Measurements from ENCODE around the gene PYGM.

PYGM gene

DNA sequence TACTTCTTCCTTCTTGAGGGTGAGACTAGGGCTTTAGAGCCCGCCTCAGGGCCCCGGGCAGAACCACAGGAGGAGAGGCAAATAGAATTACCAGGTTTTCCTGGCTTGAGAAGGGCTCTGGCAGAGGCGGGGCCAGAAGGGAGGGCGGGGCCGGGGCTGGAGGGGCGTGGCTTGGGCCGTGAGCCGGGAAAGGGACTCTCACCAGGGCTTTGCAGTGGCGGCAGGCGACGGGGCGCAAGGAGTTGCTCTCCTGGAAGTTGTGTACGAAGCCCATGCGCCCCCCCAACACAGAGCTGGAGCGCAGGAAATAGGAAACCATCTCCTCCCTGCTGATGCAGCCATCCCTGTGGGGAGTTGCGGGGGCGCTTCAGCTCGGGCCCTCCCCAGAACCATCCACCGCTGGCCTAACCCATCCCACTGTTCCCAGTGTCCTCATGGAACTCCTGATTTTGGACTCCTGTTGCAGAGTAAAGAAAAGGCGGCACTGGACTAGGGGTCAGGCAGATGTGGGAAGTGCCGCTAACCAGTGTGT lies 29.9 kb downstream of the PYGM start:
- no peak overlapping the region for H3K4me3 ChIP-seq (replicated peaks; ENCODE audit: insufficient read depth, low read length)
- H3K27me3 ChIP-seq (ENCODE audit: insufficient read depth, poor library complexity, severe bottlenecking) = no peaks in the 10 kb centered on the region
- no peak for DNase-seq (ENCODE audit: low read depth in 1 of 2, low spot score in 1 of 2)
- H3K27ac ChIP-seq (replicated peaks) = no peak overlapping the region
- TF ChIP-seq SPI1 (IDR thresholded peaks at IDR 0.05; ENCODE audit: borderline replicate concordance, low read depth) = no peak
- TF ChIP-seq, protein P1, sequence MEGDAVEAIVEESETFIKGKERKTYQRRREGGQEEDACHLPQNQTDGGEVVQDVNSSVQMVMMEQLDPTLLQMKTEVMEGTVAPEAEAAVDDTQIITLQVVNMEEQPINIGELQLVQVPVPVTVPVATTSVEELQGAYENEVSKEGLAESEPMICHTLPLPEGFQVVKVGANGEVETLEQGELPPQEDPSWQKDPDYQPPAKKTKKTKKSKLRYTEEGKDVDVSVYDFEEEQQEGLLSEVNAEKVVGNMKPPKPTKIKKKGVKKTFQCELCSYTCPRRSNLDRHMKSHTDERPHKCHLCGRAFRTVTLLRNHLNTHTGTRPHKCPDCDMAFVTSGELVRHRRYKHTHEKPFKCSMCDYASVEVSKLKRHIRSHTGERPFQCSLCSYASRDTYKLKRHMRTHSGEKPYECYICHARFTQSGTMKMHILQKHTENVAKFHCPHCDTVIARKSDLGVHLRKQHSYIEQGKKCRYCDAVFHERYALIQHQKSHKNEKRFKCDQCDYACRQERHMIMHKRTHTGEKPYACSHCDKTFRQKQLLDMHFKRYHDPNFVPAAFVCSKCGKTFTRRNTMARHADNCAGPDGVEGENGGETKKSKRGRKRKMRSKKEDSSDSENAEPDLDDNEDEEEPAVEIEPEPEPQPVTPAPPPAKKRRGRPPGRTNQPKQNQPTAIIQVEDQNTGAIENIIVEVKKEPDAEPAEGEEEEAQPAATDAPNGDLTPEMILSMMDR (IDR thresholded peaks at IDR 0.05; ENCODE audit: insufficient read depth, low read length) = no peak
- TF ChIP-seq, protein P2, sequence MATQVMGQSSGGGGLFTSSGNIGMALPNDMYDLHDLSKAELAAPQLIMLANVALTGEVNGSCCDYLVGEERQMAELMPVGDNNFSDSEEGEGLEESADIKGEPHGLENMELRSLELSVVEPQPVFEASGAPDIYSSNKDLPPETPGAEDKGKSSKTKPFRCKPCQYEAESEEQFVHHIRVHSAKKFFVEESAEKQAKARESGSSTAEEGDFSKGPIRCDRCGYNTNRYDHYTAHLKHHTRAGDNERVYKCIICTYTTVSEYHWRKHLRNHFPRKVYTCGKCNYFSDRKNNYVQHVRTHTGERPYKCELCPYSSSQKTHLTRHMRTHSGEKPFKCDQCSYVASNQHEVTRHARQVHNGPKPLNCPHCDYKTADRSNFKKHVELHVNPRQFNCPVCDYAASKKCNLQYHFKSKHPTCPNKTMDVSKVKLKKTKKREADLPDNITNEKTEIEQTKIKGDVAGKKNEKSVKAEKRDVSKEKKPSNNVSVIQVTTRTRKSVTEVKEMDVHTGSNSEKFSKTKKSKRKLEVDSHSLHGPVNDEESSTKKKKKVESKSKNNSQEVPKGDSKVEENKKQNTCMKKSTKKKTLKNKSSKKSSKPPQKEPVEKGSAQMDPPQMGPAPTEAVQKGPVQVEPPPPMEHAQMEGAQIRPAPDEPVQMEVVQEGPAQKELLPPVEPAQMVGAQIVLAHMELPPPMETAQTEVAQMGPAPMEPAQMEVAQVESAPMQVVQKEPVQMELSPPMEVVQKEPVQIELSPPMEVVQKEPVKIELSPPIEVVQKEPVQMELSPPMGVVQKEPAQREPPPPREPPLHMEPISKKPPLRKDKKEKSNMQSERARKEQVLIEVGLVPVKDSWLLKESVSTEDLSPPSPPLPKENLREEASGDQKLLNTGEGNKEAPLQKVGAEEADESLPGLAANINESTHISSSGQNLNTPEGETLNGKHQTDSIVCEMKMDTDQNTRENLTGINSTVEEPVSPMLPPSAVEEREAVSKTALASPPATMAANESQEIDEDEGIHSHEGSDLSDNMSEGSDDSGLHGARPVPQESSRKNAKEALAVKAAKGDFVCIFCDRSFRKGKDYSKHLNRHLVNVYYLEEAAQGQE (IDR thresholded peaks at IDR 0.05; ENCODE audit: insufficient replicate concordance, low read depth) = no peak
- TF ChIP-seq GABPA (IDR thresholded peaks at IDR 0.05; ENCODE audit: low read depth) = no peak
- TF ChIP-seq POLR2AphosphoS5 (IDR thresholded peaks at IDR 0.05; ENCODE audit: low read depth) = no peak

DNA sequence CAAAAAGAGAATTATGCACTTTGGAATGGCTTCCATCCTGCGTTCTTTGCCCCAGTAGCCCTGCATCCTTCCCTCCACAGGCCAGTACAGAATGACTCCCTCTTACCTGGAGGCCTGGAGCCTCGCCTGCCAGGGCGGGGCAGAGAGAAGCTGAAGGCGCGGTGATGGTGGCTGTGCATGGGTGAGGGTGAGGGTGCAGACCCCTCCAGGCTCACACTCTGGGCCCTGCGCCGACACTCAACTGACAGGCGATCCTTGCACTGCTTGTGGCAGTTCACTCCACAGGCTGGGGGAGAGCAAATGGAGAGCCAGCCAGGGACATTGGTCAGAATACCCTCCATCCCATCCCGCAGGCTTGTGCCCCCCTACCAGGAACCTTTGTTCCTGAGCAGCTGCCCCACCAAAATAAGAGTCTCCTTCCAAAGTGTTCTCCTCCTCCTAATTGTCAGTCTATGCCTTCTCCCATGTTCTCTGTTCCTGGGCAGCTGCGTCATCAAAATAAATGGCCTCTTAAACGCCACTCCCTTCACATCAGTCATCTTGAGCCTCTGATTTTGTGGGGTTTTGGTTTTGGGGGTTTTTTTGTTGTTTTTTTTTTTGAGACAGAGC lies 30.9 kb downstream of the PYGM start:
- no peak overlapping the region for H3K4me3 ChIP-seq (replicated peaks; ENCODE audit: insufficient read depth, low read length)
- DNase-seq (ENCODE audit: low read depth in 1 of 2, low spot score in 1 of 2) = no peak
- H3K27ac ChIP-seq (replicated peaks) = no peak overlapping the region
- TF ChIP-seq, protein P1 (IDR thresholded peaks at IDR 0.05; ENCODE audit: insufficient read depth, low read length) = no peak
- TF ChIP-seq GABPA (IDR thresholded peaks at IDR 0.05; ENCODE audit: low read depth) (no peak), SPI1 (IDR thresholded peaks at IDR 0.05; ENCODE audit: borderline replicate concordance, low read depth) (no peak), POLR2AphosphoS5 (IDR thresholded peaks at IDR 0.05; ENCODE audit: low read depth) (no peak; the same call in 1 of the 2 replicates)
- TF ChIP-seq, protein P2 (IDR thresholded peaks at IDR 0.05; ENCODE audit: insufficient replicate concordance, low read depth) = no peak
- H3K27me3 ChIP-seq (ENCODE audit: insufficient read depth, poor library complexity, severe bottlenecking) = no peaks in the 10 kb centered on the region

DNA sequence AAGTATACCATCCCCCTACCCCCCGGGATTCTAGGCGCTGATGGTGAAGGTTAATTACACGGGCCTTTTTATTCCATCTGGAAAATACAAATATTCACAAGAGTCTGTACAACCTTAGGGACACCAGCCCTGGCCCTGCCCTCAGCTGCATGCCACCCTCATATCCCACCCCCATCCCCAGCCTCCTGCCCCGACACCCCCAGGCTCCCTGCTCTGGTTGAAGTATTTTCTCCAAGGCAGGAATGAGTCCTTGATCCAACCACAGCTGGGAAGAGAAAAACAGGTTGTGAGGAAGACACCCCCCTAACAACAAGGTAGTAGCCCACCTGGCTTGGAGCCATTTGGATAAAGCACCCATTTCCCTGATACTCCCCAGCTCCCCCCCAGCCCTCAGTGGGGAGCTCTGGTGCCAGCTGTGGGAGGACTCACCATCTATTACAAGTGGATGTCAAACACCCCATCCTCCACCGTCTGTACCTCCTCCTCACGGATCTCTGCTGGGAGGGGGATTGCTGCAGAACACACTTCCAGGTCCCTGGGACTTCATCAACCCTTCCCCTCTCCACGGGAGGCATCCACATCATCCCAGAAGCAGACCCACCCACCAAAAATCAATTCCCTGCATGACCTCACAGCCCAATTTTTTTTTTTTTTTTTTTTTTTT lies 32.8 kb downstream of the PYGM start:
- TF ChIP-seq SPI1 (IDR thresholded peaks at IDR 0.05; ENCODE audit: borderline replicate concordance, low read depth) = no peak
- peaks cover 6% of the 10 kb centered on the region for H3K27me3 ChIP-seq (ENCODE audit: insufficient read depth, poor library complexity, severe bottlenecking)
- no peak overlapping the region for H3K4me3 ChIP-seq (replicated peaks; ENCODE audit: insufficient read depth, low read length)
- no peak for DNase-seq (ENCODE audit: low read depth in 1 of 2, low spot score in 1 of 2)
- no peak overlapping the region for H3K27ac ChIP-seq (replicated peaks)

DNA sequence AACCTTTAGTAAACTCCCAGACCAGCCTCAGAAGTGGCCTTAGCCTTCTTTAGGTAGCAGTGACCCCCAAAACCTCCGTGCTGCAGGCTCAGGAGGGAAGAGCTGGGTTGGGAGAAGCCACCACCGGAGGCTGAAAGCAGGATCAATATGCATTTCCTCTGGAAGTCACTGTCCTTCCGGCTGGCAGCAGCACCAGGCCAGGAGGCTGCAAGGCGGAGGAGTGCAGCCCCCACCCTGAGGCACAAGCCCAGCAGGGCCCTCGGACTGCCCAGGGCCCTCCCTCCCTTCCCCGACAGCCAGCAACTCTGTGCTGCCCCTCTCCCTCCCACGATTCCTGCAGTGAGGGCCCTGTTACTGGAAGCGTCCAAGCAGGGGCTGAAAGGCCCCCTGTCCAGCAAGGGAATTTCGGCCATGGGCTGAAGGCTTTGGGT lies 33.5 kb downstream of the PYGM start:
- Histone ChIP-seq H3K27me3 (ENCODE audit: insufficient read depth, poor library complexity, severe bottlenecking) (peaks cover 7% of the 10 kb centered on the region), H3K4me3 (replicated peaks; ENCODE audit: insufficient read depth, low read length) (no peak overlapping the region), H3K27ac (replicated peaks) (no peak overlapping the region)
- DNase-seq (ENCODE audit: low read depth in 1 of 2, low spot score in 1 of 2) = no peak
- TF ChIP-seq, protein P1 (IDR thresholded peaks at IDR 0.05; ENCODE audit: insufficient read depth, low read length) = no peak
- no peak for TF ChIP-seq SPI1 (IDR thresholded peaks at IDR 0.05; ENCODE audit: borderline replicate concordance, low read depth)
- TF ChIP-seq, protein P2 (IDR thresholded peaks at IDR 0.05; ENCODE audit: insufficient replicate concordance, low read depth) = no peak
- no peak for TF ChIP-seq POLR2AphosphoS5 (IDR thresholded peaks at IDR 0.05; ENCODE audit: low read depth)
- TF ChIP-seq GABPA (IDR thresholded peaks at IDR 0.05; ENCODE audit: low read depth) = no peak

Data from HL-60 (cell line).